Stimulated activated naive CD8-positive, alpha-beta T cell treated with anti-CD3 and anti-CD28 coated beads, Interleukin-15, Interleukin-2, amounts not matched to agents 100 ng/mL and 50 ng/mL, for 24 hours (primary cell): ENCODE results near the gene TTC28.
"Not testable (repeated sequence)": the region's sequence is repeated elsewhere in the genome, so short reads cannot be mapped to it uniquely, and the experiment has no call there.

Experiments used
- H3K27ac Mint-ChIP-seq: one replicate; pipeline ENCODE4 v1.8.0; 2021; ENCODE audit warnings: mild to moderate bottlenecking, mixed read lengths
- H3K27me3 Mint-ChIP-seq: one replicate; pipeline ENCODE4 v1.8.0; 2021; ENCODE audit warnings: mixed read lengths
- H3K36me3 Mint-ChIP-seq: one replicate; pipeline ENCODE4 v1.8.0; 2021; ENCODE audit warnings: low read depth, mixed read lengths
- H3K4me1 Mint-ChIP-seq: one replicate; pipeline ENCODE4 v1.8.0; 2021; ENCODE audit warnings: low read depth, mixed read lengths
- H3K4me3 Mint-ChIP-seq: one replicate; pipeline ENCODE4 v1.8.0; 2021; ENCODE audit warnings: mild to moderate bottlenecking, mixed read lengths
- H3K9me3 Mint-ChIP-seq: one replicate; pipeline ENCODE4 v1.8.0; 2021; ENCODE audit warnings: mixed read lengths

Gene TTC28

GRCh38 chr22:28679611-28680287, at the start of gene TTC28:
Gene TTC28, minus strand, starts transcription at chr22:28679840. Its CDS starts 117 bp downstream, at chr22:28679723.
- Mint-ChIP-seq H3K27me3 (peaks cover 66% of the 10 kb centered on the region), H3K4me3 (peak within 1 kb of the TSS; percentile 75), H3K4me1 (peaks cover 15% of the 10 kb centered on the region)
- H3K9me3 Mint-ChIP-seq, H3K36me3 Mint-ChIP-seq, H3K27ac Mint-ChIP-seq: not testable (repeated sequence)

- Mint-ChIP-seq H3K9me3 (no peaks in the 10 kb centered on the region), H3K4me1 (peaks cover 5% of the 10 kb centered on the region), H3K27me3 (no peaks in the 10 kb centered on the region), H3K4me3 (no peak overlapping the region), H3K27ac (no peak overlapping the region), H3K36me3 (peaks cover 22% of the 10 kb centered on the region)
These were observed 49.1 kb upstream of the TTC28 start for GRCh38 chr22:28728621-28729313.

DNA sequence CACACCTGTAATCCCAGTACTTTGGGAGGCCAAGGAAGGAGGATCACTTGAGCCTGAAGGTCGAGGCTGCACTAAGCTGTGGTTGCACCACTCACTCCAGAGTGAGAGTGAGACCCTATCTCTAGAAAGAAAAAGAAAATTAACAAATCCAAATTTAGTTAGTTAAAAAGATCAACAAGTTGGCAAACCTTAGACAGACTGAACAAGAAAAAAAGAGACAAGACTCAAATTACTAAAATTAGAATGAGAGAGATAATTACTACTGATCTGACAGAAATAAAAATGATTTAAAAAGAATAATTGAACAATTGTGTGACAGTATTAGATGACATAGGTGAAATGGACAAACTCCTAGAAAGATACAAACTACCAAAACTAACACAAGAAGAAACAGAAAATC, 48.4 kb upstream of the TTC28 start:
- Mint-ChIP-seq H3K27me3 (no peaks in the 10 kb centered on the region), H3K4me1 (peaks cover 5% of the 10 kb centered on the region), H3K4me3 (no peak overlapping the region), H3K27ac (no peak overlapping the region), H3K36me3 (peaks cover 20% of the 10 kb centered on the region), H3K9me3 (no peaks in the 10 kb centered on the region)

DNA sequence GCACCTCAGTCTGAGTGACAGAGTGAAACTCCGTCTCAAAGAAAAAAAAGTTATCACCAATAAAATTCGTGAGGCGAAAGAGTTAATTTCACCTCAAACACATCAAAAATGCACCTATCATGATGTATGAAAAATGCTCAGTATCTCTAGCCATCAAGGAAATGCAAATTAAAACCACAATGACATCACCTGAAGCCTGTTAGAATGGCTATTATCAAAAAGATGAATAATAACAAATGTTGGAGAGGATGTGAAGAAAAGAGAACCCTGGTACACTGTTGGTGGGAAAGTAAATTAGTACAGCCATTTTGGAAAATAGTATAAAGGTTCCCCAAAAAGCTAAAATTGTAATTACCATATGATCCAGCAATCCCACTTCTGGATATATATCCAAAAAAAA, 38.4 kb upstream of the TTC28 start:
- Mint-ChIP-seq H3K4me3 (no peak overlapping the region), H3K36me3 (peaks cover 10% of the 10 kb centered on the region), H3K27me3 (no peaks in the 10 kb centered on the region), H3K4me1 (peaks cover 14% of the 10 kb centered on the region), H3K27ac (no peak overlapping the region), H3K9me3 (no peaks in the 10 kb centered on the region)

- H3K4me3 Mint-ChIP-seq, result no peak overlapping the region
- H3K36me3 Mint-ChIP-seq, result peaks cover 10% of the 10 kb centered on the region
- no peaks in the 10 kb centered on the region for H3K27me3 Mint-ChIP-seq
- H3K27ac Mint-ChIP-seq, result no peak overlapping the region
- H3K9me3 Mint-ChIP-seq, result no peaks in the 10 kb centered on the region
- H3K4me1 Mint-ChIP-seq, result peaks cover 14% of the 10 kb centered on the region
These were observed 37.0 kb upstream of the TTC28 start for GRCh38 chr22:28716686-28717085.

GRCh38 chr22:28715611-28716010, 36.0 kb upstream of the TTC28 start:
- H3K4me3 Mint-ChIP-seq, result no peak overlapping the region
- no peak overlapping the region for H3K27ac Mint-ChIP-seq
- no peaks in the 10 kb centered on the region for H3K9me3 Mint-ChIP-seq
- peaks cover 14% of the 10 kb centered on the region for H3K4me1 Mint-ChIP-seq
- no peaks in the 10 kb centered on the region for H3K27me3 Mint-ChIP-seq
- H3K36me3 Mint-ChIP-seq, result peaks cover 12% of the 10 kb centered on the region

DNA sequence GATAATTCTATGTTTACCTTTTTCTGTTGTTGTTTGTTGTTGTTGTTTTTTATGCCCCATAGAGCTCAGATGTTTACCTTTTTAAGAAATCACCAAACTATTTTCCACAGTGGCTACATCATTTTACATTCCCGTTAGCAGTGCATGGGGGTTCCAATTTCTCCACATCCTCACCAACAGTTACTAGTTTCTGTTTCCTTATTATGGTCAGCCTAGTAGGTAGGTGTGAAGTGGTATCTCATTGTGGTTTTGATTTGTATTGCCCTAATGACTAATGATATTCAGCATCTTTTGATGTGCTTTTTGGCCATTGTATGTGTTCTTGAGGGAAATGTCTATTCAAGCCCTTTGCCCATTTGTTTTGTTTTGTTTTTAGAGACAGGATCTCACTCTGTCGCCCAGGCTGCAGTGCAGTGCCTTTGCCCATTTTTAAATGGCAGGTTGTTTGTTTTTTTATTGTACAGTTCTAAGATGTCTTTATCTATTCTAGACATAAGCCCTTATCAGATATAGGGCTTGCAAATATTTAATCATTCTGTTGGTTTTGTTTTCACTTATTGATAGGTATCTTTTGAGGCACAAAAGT, 34.5 kb upstream of the TTC28 start:
- Mint-ChIP-seq H3K4me3 (no peak overlapping the region), H3K9me3 (no peaks in the 10 kb centered on the region), H3K36me3 (peaks cover 11% of the 10 kb centered on the region), H3K27me3 (no peaks in the 10 kb centered on the region), H3K27ac (no peak overlapping the region), H3K4me1 (peaks cover 14% of the 10 kb centered on the region)

- no peaks in the 10 kb centered on the region for H3K27me3 Mint-ChIP-seq
- H3K4me1 Mint-ChIP-seq, result peaks cover 14% of the 10 kb centered on the region
- peaks cover 14% of the 10 kb centered on the region for H3K36me3 Mint-ChIP-seq
- no peak overlapping the region for H3K4me3 Mint-ChIP-seq
- no peak overlapping the region for H3K27ac Mint-ChIP-seq
- no peaks in the 10 kb centered on the region for H3K9me3 Mint-ChIP-seq
These were observed 32.5 kb upstream of the TTC28 start for GRCh38 chr22:28711820-28712777.

GRCh38 chr22:28711341-28711740, 31.7 kb upstream of the TTC28 start:
- Mint-ChIP-seq H3K4me3 (no peak overlapping the region), H3K9me3 (no peaks in the 10 kb centered on the region), H3K36me3 (peaks cover 17% of the 10 kb centered on the region), H3K27ac (no peak overlapping the region), H3K4me1 (peaks cover 15% of the 10 kb centered on the region), H3K27me3 (no peaks in the 10 kb centered on the region)

GRCh38 chr22:28710576-28711191, 31.0 kb upstream of the TTC28 start:
- Mint-ChIP-seq H3K27me3 (no peaks in the 10 kb centered on the region), H3K9me3 (no peaks in the 10 kb centered on the region), H3K4me1 (peaks cover 15% of the 10 kb centered on the region), H3K4me3 (no peak overlapping the region), H3K27ac (no peak overlapping the region), H3K36me3 (peaks cover 17% of the 10 kb centered on the region)

GRCh38 chr22:28710107-28710506, 30.5 kb upstream of the TTC28 start:
- Mint-ChIP-seq H3K4me1 (peaks cover 15% of the 10 kb centered on the region), H3K36me3 (peaks cover 17% of the 10 kb centered on the region), H3K9me3 (no peaks in the 10 kb centered on the region), H3K27ac (no peak overlapping the region), H3K4me3 (no peak overlapping the region), H3K27me3 (no peaks in the 10 kb centered on the region)

DNA sequence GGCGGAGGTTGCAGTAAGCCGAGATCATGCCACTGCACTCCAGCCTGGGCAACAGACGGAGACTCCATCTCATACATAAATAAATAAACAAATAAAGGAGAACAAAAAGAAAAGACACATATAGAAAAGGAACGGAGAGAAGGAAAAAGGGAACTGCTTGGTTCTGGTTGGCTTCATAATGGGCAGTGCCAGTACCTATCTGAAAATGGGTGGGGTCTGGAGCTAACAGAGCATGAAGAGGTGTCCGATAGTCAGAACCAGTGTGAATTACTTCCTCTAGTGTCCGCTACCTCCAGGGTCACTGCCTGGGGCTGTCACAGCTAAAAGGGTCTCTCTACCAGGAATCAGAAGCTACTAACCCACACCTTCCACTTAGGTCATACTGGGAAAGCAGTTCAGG, 27.2 kb upstream of the TTC28 start:
- Mint-ChIP-seq H3K4me1 (peaks cover 4% of the 10 kb centered on the region), H3K27ac (no peak overlapping the region), H3K36me3 (peaks cover 20% of the 10 kb centered on the region), H3K9me3 (no peaks in the 10 kb centered on the region), H3K4me3 (no peak overlapping the region), H3K27me3 (no peaks in the 10 kb centered on the region)

- Mint-ChIP-seq H3K27ac (no peak overlapping the region), H3K36me3 (peaks cover 11% of the 10 kb centered on the region), H3K4me1 (peaks cover 4% of the 10 kb centered on the region), H3K4me3 (no peak overlapping the region), H3K9me3 (no peaks in the 10 kb centered on the region), H3K27me3 (no peaks in the 10 kb centered on the region)
These were observed 23.8 kb upstream of the TTC28 start for GRCh38 chr22:28703436-28703835.

DNA sequence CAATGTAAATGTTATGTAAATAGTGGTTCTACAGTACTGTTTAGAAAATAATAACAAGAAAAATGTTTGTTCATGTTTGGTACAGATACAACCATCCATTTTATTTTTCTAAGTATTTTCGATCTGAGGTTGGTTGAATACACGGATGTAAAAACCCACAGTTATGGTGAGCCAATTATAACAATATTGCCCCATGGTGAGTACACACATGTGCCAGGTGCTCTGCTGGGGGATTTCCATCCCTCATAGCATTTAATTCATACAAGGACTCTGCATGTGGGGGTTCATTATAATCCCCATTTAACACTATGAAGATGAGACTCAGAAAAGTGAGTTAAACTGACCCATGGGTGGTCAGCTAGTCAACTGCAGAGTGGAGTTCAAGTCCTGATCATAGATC, 23.3 kb upstream of the TTC28 start:
- H3K27ac Mint-ChIP-seq, result no peak overlapping the region
- H3K36me3 Mint-ChIP-seq, result peaks cover 11% of the 10 kb centered on the region
- no peak overlapping the region for H3K4me3 Mint-ChIP-seq
- no peaks in the 10 kb centered on the region for H3K9me3 Mint-ChIP-seq
- H3K27me3 Mint-ChIP-seq, result no peaks in the 10 kb centered on the region
- peaks cover 4% of the 10 kb centered on the region for H3K4me1 Mint-ChIP-seq
